DOHH2 (cell line): ENCODE measurements around the gene NGRN.

Experiments used
- EZH2phosphoT487 ChIP-seq: fragments of 200-600 bp; sonication (generic); IDR thresholded peaks from 2 replicates; pipeline ENCODE4 v1.6.1; 2017; ENCODE audit warnings: borderline replicate concordance, mild to moderate bottlenecking, antibody characterized with exemption, low read length, moderate library complexity, mixed read lengths
- TF ChIP-seq, protein P1 (sequence below): fragments of 200-600 bp; sonication (generic); IDR thresholded peaks from one replicate; pipeline ENCODE4 v1.5.1; 2014; ENCODE audit warnings: antibody characterized with exemption, mild to moderate bottlenecking, low read depth, low read length; ENCODE audit not compliant: poor library complexity, severe bottlenecking

DNA sequence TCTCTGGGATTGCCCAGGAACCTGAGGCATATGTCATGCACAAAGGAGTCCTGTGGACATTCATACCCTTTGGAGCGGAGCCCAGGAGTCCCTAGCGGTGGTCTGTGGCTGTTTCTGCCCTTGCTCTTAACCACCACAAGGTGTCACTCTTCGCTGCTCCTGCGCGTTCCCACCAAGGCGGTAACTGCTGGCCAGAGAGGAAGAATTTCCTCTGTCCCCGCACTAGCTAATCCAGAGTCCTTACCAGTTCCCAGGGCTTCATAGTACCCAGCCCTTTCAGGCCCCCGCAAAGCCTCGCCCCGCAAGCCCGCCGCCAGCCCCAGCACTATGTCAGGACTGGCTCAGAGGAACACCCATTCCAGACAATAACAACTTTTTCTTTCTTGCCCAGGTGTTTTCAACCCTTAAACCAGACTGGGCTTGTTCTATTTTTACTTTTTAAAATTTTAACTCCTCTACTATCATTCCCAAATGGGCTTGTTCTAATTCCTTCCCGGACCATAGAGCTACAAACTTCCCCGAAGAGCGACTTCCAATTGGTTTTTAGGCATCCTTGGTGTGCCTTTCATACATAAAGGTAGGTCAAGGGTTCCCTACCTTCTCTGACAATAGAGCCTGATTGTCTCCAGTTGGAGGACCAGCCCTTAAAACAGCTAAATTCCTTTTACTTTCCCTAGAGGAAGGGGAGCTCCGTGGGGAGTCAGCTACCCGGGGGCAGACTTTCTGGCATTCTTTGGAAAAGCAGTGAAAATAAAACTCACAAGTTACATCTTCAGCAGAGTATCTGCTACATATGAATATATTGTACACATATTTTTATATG is 54.8 kb downstream of the NGRN start:
- TF ChIP-seq, protein P1, sequence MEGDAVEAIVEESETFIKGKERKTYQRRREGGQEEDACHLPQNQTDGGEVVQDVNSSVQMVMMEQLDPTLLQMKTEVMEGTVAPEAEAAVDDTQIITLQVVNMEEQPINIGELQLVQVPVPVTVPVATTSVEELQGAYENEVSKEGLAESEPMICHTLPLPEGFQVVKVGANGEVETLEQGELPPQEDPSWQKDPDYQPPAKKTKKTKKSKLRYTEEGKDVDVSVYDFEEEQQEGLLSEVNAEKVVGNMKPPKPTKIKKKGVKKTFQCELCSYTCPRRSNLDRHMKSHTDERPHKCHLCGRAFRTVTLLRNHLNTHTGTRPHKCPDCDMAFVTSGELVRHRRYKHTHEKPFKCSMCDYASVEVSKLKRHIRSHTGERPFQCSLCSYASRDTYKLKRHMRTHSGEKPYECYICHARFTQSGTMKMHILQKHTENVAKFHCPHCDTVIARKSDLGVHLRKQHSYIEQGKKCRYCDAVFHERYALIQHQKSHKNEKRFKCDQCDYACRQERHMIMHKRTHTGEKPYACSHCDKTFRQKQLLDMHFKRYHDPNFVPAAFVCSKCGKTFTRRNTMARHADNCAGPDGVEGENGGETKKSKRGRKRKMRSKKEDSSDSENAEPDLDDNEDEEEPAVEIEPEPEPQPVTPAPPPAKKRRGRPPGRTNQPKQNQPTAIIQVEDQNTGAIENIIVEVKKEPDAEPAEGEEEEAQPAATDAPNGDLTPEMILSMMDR = peak; percentile 97
- no peak for TF ChIP-seq EZH2phosphoT487
